ENCODE results near the gene ZBTB37.

- TF ChIP-seq CTCF (IDR thresholded peaks at IDR 0.05) (no peak), POLR2AphosphoS5 (IDR thresholded peaks at IDR 0.05) (no peak), EP300 (IDR thresholded peaks at IDR 0.05) (no peak), POLR2A (IDR thresholded peaks at IDR 0.05) (no peak)
Observed at GRCh38 chr1:173917149-173917548, 49.0 kb downstream of the ZBTB37 start, which contains the start of gene SERPINC1.

All from gastroesophageal sphincter (tissue), 3 donors.